OCI-LY1 (cell line): Measurements from ENCODE around the gene ITPRIPL2.

Source experiments
- CTCF ChIP-seq: fragments of 200-600 bp; sonication (generic), shearing (Covaris generic); IDR thresholded peaks from 2 replicates; pipeline ENCODE4 v1.5.1; 2017; ENCODE audit warnings: mild to moderate bottlenecking, antibody characterized with exemption, low read length, moderate library complexity, mixed read lengths
- EZH2 ChIP-seq: fragments of 200-600 bp; sonication (generic), shearing (Covaris generic); IDR thresholded peaks from 2 replicates; pipeline ENCODE4 v1.8.0; 2017; ENCODE audit warnings: borderline replicate concordance, mixed run types, mild to moderate bottlenecking, antibody characterized with exemption, low read length, moderate library complexity, mixed read lengths

GRCh38 chr16:19131825-19132218, 18.1 kb downstream of the ITPRIPL2 start:
- no peak for TF ChIP-seq CTCF
- no peak for TF ChIP-seq EZH2
